BE2C (cell line): ENCODE results near the gene KIAA1614.

Experiments used
- DNase-seq: peaks from one replicate; pipeline ENCODE4 v3.0.0-alpha.2; 2020
- H3K27me3 ChIP-seq: fragments of 250-450 bp; sonication (Bioruptor Pico); 2 replicates; pipeline ENCODE4 v1.5.1; 2020; ENCODE audit warnings: mild to moderate bottlenecking
- H3K36me3 ChIP-seq: fragments of 250-450 bp; sonication (Bioruptor Pico); 2 replicates; pipeline ENCODE4 v1.5.1; 2020; ENCODE audit warnings: mild to moderate bottlenecking
- H3K4me1 ChIP-seq: fragments of 250-450 bp; sonication (Bioruptor Pico); 2 replicates; pipeline ENCODE4 v1.5.1; 2020
- H3K4me3 ChIP-seq: 2 replicates; pipeline ENCODE4 v1.5.1; 2011; ENCODE audit warnings: low read depth, low read length
- H3K9me3 ChIP-seq: fragments of 250-450 bp; sonication (Bioruptor Pico); 2 replicates; pipeline ENCODE4 v1.5.1; 2020
- CTCF ChIP-seq: IDR thresholded peaks from 2 replicates; pipeline ENCODE4 v1.5.1; 2012; ENCODE audit warnings: mild to moderate bottlenecking, low read depth, low read length

Gene KIAA1614

DNA sequence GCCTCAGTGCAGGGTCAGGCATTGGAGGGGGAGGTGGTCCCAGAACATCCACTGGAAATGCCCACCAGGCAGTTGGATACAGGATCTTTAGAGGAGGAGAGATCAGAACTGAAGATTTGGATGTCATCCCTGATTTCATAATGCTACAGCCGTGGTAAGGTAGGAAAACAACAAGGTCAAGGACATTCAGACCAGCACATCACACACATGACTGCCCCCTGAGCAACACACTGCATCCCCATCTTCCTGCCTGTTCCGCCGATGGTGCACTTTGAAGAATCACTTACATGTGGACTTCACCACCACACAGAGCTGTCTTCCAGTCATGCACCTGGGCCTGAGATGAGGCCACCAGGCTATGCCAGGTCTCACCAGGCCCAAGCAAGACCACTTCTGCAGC, 16.7 kb downstream of the KIAA1614 start:
- DNase-seq, result no peak
- no peaks in the 10 kb centered on the region for H3K9me3 ChIP-seq
- H3K4me1 ChIP-seq, result peaks cover 63% of the 10 kb centered on the region
- no peak overlapping the region for H3K4me3 ChIP-seq
- H3K36me3 ChIP-seq, result no peaks in the 10 kb centered on the region
- H3K27me3 ChIP-seq, result no peaks in the 10 kb centered on the region
- TF ChIP-seq CTCF, result no peak

- no peaks in the 10 kb centered on the region for H3K9me3 ChIP-seq
- H3K36me3 ChIP-seq, result no peaks in the 10 kb centered on the region; the same call in 1 of the 2 replicates
- H3K4me1 ChIP-seq, result peaks cover 55% of the 10 kb centered on the region
- no peak overlapping the region for H3K4me3 ChIP-seq
- TF ChIP-seq CTCF, result no peak
- DNase-seq, result peak; percentile 90
- no peaks in the 10 kb centered on the region for H3K27me3 ChIP-seq
These were observed 18.0 kb downstream of the KIAA1614 start for GRCh38 chr1:180930687-180931086.

DNA sequence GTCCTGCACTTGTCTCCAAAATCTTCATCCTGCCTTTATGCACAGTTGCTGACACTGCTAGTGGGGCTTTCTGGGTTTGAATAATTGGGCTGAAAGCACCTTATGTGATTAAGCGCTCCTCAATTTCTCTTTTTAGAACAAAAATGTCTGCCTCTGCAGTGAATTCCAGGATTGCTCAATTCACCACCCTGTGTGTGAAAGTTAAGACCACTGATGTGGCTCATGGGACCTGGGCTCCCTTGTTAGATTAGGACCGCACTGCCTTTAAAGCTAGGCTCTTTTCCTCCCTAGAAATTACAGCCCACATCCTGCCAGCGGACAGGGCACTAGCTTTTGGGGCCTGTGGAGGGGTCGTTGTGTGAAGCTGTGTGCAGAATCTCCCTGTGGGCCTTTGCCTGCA, 18.8 kb downstream of the KIAA1614 start:
- Histone ChIP-seq H3K27me3 (no peaks in the 10 kb centered on the region), H3K4me1 (peaks cover 50% of the 10 kb centered on the region), H3K36me3 (peaks cover 6% of the 10 kb centered on the region), H3K4me3 (no peak overlapping the region), H3K9me3 (no peaks in the 10 kb centered on the region)
- no peak for DNase-seq
- no peak for TF ChIP-seq CTCF

- no peak for DNase-seq
- Histone ChIP-seq H3K27me3 (no peaks in the 10 kb centered on the region), H3K36me3 (peaks cover 7% of the 10 kb centered on the region), H3K9me3 (no peaks in the 10 kb centered on the region), H3K4me3 (no peak overlapping the region), H3K4me1 (peaks cover 43% of the 10 kb centered on the region)
- no peak for TF ChIP-seq CTCF
These were observed 19.7 kb downstream of the KIAA1614 start for GRCh38 chr1:180932378-180932777.

- no peaks in the 10 kb centered on the region for H3K27me3 ChIP-seq
- no peaks in the 10 kb centered on the region for H3K9me3 ChIP-seq
- no peak for TF ChIP-seq CTCF
- H3K4me3 ChIP-seq, result no peak overlapping the region
- peaks cover 35% of the 10 kb centered on the region for H3K4me1 ChIP-seq
- H3K36me3 ChIP-seq, result peaks cover 7% of the 10 kb centered on the region
- no peak for DNase-seq
These were observed 20.4 kb downstream of the KIAA1614 start for GRCh38 chr1:180933141-180933540.

DNA sequence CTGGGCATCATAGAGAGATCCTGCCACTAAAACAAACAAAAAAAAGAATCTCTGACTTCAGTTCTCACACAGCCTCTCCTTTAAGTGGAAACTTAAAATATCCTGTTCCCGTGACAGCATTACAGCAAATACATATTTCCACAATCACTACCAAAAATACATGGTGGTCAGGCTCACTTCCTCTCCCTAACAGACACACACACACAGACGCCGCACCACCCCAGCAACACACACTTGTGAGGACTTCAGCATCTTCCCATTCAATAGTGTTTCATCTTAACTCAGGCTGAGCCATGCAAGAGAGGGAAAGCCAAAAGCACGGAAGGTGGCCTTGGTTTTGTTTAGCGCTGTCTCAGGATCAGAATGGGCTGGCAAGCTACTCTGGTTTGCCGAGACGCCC, 21.9 kb downstream of the KIAA1614 start:
- no peaks in the 10 kb centered on the region for H3K27me3 ChIP-seq
- H3K4me1 ChIP-seq, result peaks cover 21% of the 10 kb centered on the region
- DNase-seq, result no peak
- TF ChIP-seq CTCF, result no peak
- H3K9me3 ChIP-seq, result no peaks in the 10 kb centered on the region
- peaks cover 7% of the 10 kb centered on the region for H3K36me3 ChIP-seq
- H3K4me3 ChIP-seq, result no peak overlapping the region
